DND-41 (cell line): ENCODE measurements around the gene IBA57.

Experiments
- ATAC-seq: fragments of 200-7000 bp; cut with Tn5 transposase; 3 replicates; pipeline ENCODE4 v1.9.1; 2021; ENCODE audit warnings: low read depth; ENCODE audit not compliant: insufficient read depth
- DNase-seq: peaks from one replicate; pipeline ENCODE4 v3.0.0-alpha.2; 2020
- H2AFZ ChIP-seq: 2 replicates; pipeline ENCODE4 v1.6.0; 2012; ENCODE audit warnings: low read depth, low read length
- H3K27ac ChIP-seq: 2 replicates; pipeline ENCODE4 v1.5.1; 2012; ENCODE audit warnings: low read length, inconsistent platforms
- H3K27me3 ChIP-seq: fragments of 200-600 bp; sonication (generic); 2 replicates; pipeline ENCODE4 v1.6.0; 2012; ENCODE audit warnings: low read length, mild to moderate bottlenecking, inconsistent platforms; ENCODE audit not compliant: insufficient read depth, poor library complexity
- H3K36me3 ChIP-seq: 2 replicates; pipeline ENCODE4 v1.5.1; 2012; ENCODE audit warnings: low read length, inconsistent platforms; ENCODE audit not compliant: insufficient read depth
- H3K4me1 ChIP-seq: 2 replicates; pipeline ENCODE4 v1.5.1; 2012; ENCODE audit warnings: mild to moderate bottlenecking, low read length; ENCODE audit not compliant: insufficient read depth
- H3K4me2 ChIP-seq: 2 replicates; pipeline ENCODE4 v1.6.0; 2012; ENCODE audit warnings: mild to moderate bottlenecking, moderate library complexity, low read length, inconsistent platforms; ENCODE audit not compliant: insufficient read depth
- H3K4me3 ChIP-seq, 2 experiments: fragments of 200-600 bp in 1 of 2; shearing (Covaris generic) in 1 of 2; 2 replicates each; pipeline ENCODE4 v1.5.1; 2012 to 2016; ENCODE audit warnings: inconsistent platforms in 2 of 2, low read length in 2 of 2, mild to moderate bottlenecking in 2 of 2, low read depth in 1 of 2, moderate library complexity in 1 of 2
- H3K79me2 ChIP-seq: 2 replicates; pipeline ENCODE4 v1.6.0; 2012; ENCODE audit warnings: low read length, inconsistent platforms; ENCODE audit not compliant: insufficient read depth
- H3K9ac ChIP-seq: 2 replicates; pipeline ENCODE4 v1.6.0; 2012; ENCODE audit warnings: low read depth, mild to moderate bottlenecking, inconsistent platforms, low read length, moderate library complexity
- H3K9me3 ChIP-seq: 2 replicates; pipeline ENCODE4 v1.5.1; 2012; ENCODE audit warnings: low read length, moderate library complexity, mild to moderate bottlenecking, inconsistent platforms; ENCODE audit not compliant: insufficient read depth, severe bottlenecking
- H4K20me1 ChIP-seq: 2 replicates; pipeline ENCODE4 v1.6.0; 2012; ENCODE audit warnings: low read length; ENCODE audit not compliant: insufficient read depth
- CTCF ChIP-seq: IDR thresholded peaks from 2 replicates; pipeline ENCODE4 v1.5.1; 2012; ENCODE audit warnings: borderline replicate concordance, low read length, moderate library complexity, mild to moderate bottlenecking; ENCODE audit not compliant: poor library complexity, severe bottlenecking; ENCODE audit errors: extremely low read depth
- EZH2 ChIP-seq: IDR thresholded peaks from 3 replicates; pipeline ENCODE4 v1.6.1; 2012; ENCODE audit warnings: borderline replicate concordance, low read depth, mild to moderate bottlenecking, moderate library complexity, low read length, inconsistent platforms; ENCODE audit not compliant: severe bottlenecking

The IBA57 gene

GRCh38 chr1:228136901-228137300 lies 28.7 kb upstream of the IBA57 start:
- Histone ChIP-seq H4K20me1 (peaks cover 17% of the 10 kb centered on the region), H3K79me2 (peaks cover 18% of the 10 kb centered on the region), H3K4me3 (no peak overlapping the region), H3K9ac (no peak overlapping the region), H3K27me3 (peaks cover 16% of the 10 kb centered on the region), H2AFZ (no peak overlapping the region), H3K36me3 (peaks cover 17% of the 10 kb centered on the region; the same call in 1 of the 2 replicates), H3K4me2 (no peak overlapping the region), H3K4me1 (peaks cover 18% of the 10 kb centered on the region), H3K27ac (no peak overlapping the region), H3K9me3 (no peaks in the 10 kb centered on the region)
- no peak for ATAC-seq
- no peak for DNase-seq
- no peak for TF ChIP-seq CTCF
- TF ChIP-seq EZH2 = no peak

GRCh38 chr1:228139406-228139930 lies 26.1 kb upstream of the IBA57 start:
- Histone ChIP-seq H3K79me2 (peaks cover 44% of the 10 kb centered on the region), H3K9ac (peak overlapping the region; percentile 61), H3K4me1 (peaks cover 44% of the 10 kb centered on the region), H3K4me3 (peak overlapping the region; percentile 29 to 99), H4K20me1 (peaks cover 42% of the 10 kb centered on the region), H3K27me3 (peaks cover 16% of the 10 kb centered on the region), H3K9me3 (no peaks in the 10 kb centered on the region), H3K27ac (peak overlapping the region; percentile 81), H2AFZ (peak overlapping the region; percentile 83), H3K36me3 (peaks cover 37% of the 10 kb centered on the region; the same call in 1 of the 2 replicates), H3K4me2 (peak overlapping the region; percentile 95)
- ATAC-seq = no peak
- no peak for DNase-seq
- TF ChIP-seq CTCF (no peak), EZH2 (no peak)

GRCh38 chr1:228139931-228140723 lies 25.5 kb upstream of the IBA57 start, which contains the start of gene GUK1:
Gene GUK1 (plus strand): TSS chr1:228140279. CDS start chr1:228140303, 24 bp downstream.
- DNase-seq (peak; percentile 100), ATAC-seq (peak; percentile 83)
- peaks cover 45% of the 10 kb centered on the region for H3K4me1 ChIP-seq
- H3K27me3 ChIP-seq = peaks cover 13% of the 10 kb centered on the region
- peaks cover 43% of the 10 kb centered on the region for H3K36me3 ChIP-seq
- peak within 1 kb of the TSS; percentile 88 for H3K27ac ChIP-seq
- no peaks in the 10 kb centered on the region for H3K9me3 ChIP-seq
- H4K20me1 ChIP-seq = peaks cover 49% of the 10 kb centered on the region
- H3K4me3 ChIP-seq = peak within 1 kb of the TSS; percentile 99
- no peak for TF ChIP-seq EZH2
- TF ChIP-seq CTCF = no peak
- peak within 1 kb of the TSS; percentile 95 for H3K4me2 ChIP-seq
- H3K79me2 ChIP-seq = peaks cover 51% of the 10 kb centered on the region
- peak within 1 kb of the TSS; percentile 92 for H3K9ac ChIP-seq
- peak within 1 kb of the TSS; percentile 89 for H2AFZ ChIP-seq
